Measurements from ENCODE around the gene COG4.
A peak's percentile ranks its signal among the peaks of the same experiment; 100 is the strongest.

Gene COG4

GRCh38 chr16:70430667-70431536, 92.5 kb downstream of the COG4 start:
- DNase-seq, result peak; percentile 55

Data from activated T-cell treated with anti-CD3 and anti-CD28 coated beads, Interleukin-2, amount 50 U/mL, for 1 hour (primary cell).